Spleen (tissue), 11 donors: Measurements from ENCODE around the gene RBM20. TPM values are rescaled to one million over a fixed set of nuclear protein-coding genes. Genes with fewer than 3 reads are reported as not detected.

Experiments used
- DNase-seq: peaks from one replicate; pipeline ENCODE4 v3.0.0-alpha.2; 2020
- H3K27ac ChIP-seq, 8 donors: fragments of 200-600 bp; sonication (generic) in 7 of 8; 1 replicate in 4 of 8; 2 replicates in 4 of 8; pipeline versions ENCODE4 v1.5.0 to v1.8.0; 2016 to 2021; ENCODE audit warnings: inconsistent platforms in 4 of 8, mild to moderate bottlenecking in 4 of 8, moderate library complexity in 1 of 8
- H3K27me3 ChIP-seq, 7 donors: fragments of 200-600 bp; sonication (generic) in 6 of 7; replicated peaks in 1 of 7; 1 replicate in 4 of 7; 2 replicates in 3 of 7; pipeline versions ENCODE4 v1.5.0 to v1.8.0; 2016 to 2021; ENCODE audit warnings: inconsistent platforms in 3 of 7, mild to moderate bottlenecking in 1 of 7
- H3K36me3 ChIP-seq, 6 donors: fragments of 200-600 bp; sonication (generic) in 5 of 6; 1 replicate in 4 of 6; 2 replicates in 2 of 6; pipeline versions ENCODE4 v1.5.0 to v1.8.0; 2016 to 2021; ENCODE audit warnings: inconsistent platforms in 2 of 6
- H3K4me1 ChIP-seq, 6 donors: fragments of 200-600 bp; sonication (generic) in 5 of 6; 1 replicate in 3 of 6; 2 replicates in 3 of 6; pipeline versions ENCODE4 v1.5.0 to v1.8.0; 2016 to 2021; ENCODE audit warnings: inconsistent platforms in 3 of 6
- H3K4me3 ChIP-seq, 8 donors: fragments of 200-600 bp; sonication (generic) in 7 of 8; 1 replicate in 4 of 8; 2 replicates in 4 of 8; pipeline versions ENCODE4 v1.5.0 to v1.8.0; 2016 to 2021; ENCODE audit warnings: inconsistent platforms in 4 of 8, mild to moderate bottlenecking in 4 of 8, moderate library complexity in 2 of 8
- H3K9me3 ChIP-seq, 8 donors: fragments of 200-600 bp; sonication (generic) in 7 of 8; 1 replicate in 4 of 8; 2 replicates in 4 of 8; pipeline versions ENCODE4 v1.5.0 to v1.8.0; 2016 to 2021; ENCODE audit warnings: inconsistent platforms in 4 of 8
- CTCF ChIP-seq, 11 experiments: fragments of 200-600 bp in 7 of 11; fragments of 450-650 bp in 4 of 11; sonication (generic) in 4 of 11; IDR thresholded peaks in 8 of 11; conservative IDR thresholded peaks in 3 of 11; 1 replicate in 7 of 11; 2 replicates in 4 of 11; pipeline versions ENCODE4 v1.4.0 to v1.8.0; 2016 to 2021; ENCODE audit warnings: antibody characterized with exemption in 11 of 11, inconsistent platforms in 4 of 11, mild to moderate bottlenecking in 1 of 11
- POLR2A ChIP-seq, 3 donors: fragments of 450-650 bp; IDR thresholded peaks; one replicate each; pipeline ENCODE4 v1.5.1; 2017; ENCODE audit warnings: antibody characterized with exemption in 3 of 3, mild to moderate bottlenecking in 1 of 3
- POLR2AphosphoS5 ChIP-seq, 3 donors: sonication (generic); formaldehyde crosslinking; IDR thresholded peaks; one replicate each; pipeline ENCODE4 v1.5.1; 2017; ENCODE audit warnings: antibody characterized with exemption in 3 of 3
- WGBS, 5 donors: extraction: QIAGEN DNeasy Blood & Tissue Kit in 3 of 5; methylation state at CpG; one replicate each; pipeline versions ENCODE4 v1.1.5 to v1.1.7; 2013 to 2018; 5-methylcytosine and 5-hydroxymethylcytosine counted together
- intact Hi-C: fragments of 100-400 bp; cut with DNase I; formaldehyde crosslinking; loops from one replicate; pipeline ENCODE4 v1.15.0; 2023; ENCODE audit warnings: low total_unique reads
- polyA plus RNA-seq, 3 donors: library from polyadenylated mRNA; stranded (reverse); fragments of 200-250 nt; gene quantifications; one replicate each; pipeline ENCODE4 v1.2.1, GENCODE V29; 2013
- total RNA-seq, 7 donors: library from RNA; depleted of rRNA in 3 of 7; stranded (reverse); fragments of >200 nt in 3 of 7; fragmentation: NEBNext Ultra II Directional in 4 of 7; extraction: Animal tissue kit (Norgen Biotek cat#: 25700) in 4 of 7; gene quantifications; one replicate each; pipeline versions ENCODE4 v1.1.0 to v1.2.1, GENCODE V29; 2016 to 2021
- donor health status: healthy with polysubstance abuse.
- donor health status: DM: no; HTN: no; CAD: no; lungs with moderate emphysema.
- donor health status: DM: no; HTN: no; CAD: no.
- donor health status: Bipolar disorder and iron deficiency.
- donor health status: healthy.
- donor health status: DM: no; HTN: no; CAD: no.
- donor health status: DM: yes; HTN: yes; CAD: no.

RBM20 gene
- total and polyA plus RNA-seq, 10 donors: 0.04 to 0.72 (median 0.29) TPM; not detected in 1

GRCh38 chr10:110612087-110612486 is 32.0 kb upstream of the RBM20 start:
- Histone ChIP-seq H3K27me3 (no peaks in the 10 kb centered on the region), H3K4me1 (peaks cover 0 to 7% (median 0%) of the 10 kb centered on the region in 6 donors), H3K4me3 (no peak overlapping the region), H3K27ac (no peak overlapping the region), H3K9me3 (no peaks in the 10 kb centered on the region), H3K36me3 (peaks cover 0 to 10% (median 0%) of the 10 kb centered on the region in 6 donors)
- no peak for DNase-seq
- intact Hi-C loops: no loop called here
- WGBS, 5 donors: 46 to 63% (median 55%) methylated on average over 3 of the region's 3 CpGs
- TF ChIP-seq CTCF (IDR thresholded peaks at IDR 0.05 in 8 of 11, conservative IDR thresholded peaks at IDR 0.05 in 3 of 11): no peak
- no peak for TF ChIP-seq POLR2AphosphoS5 (IDR thresholded peaks at IDR 0.05)
- TF ChIP-seq POLR2A (IDR thresholded peaks at IDR 0.05): no peak

- H3K27me3 ChIP-seq: no peaks in the 10 kb centered on the region
- H3K4me1 ChIP-seq: peaks cover 0 to 7% (median 0%) of the 10 kb centered on the region in 6 donors
- DNase-seq: no peak
- TF ChIP-seq POLR2A (IDR thresholded peaks at IDR 0.05) (no peak), POLR2AphosphoS5 (IDR thresholded peaks at IDR 0.05) (no peak), CTCF (IDR thresholded peaks at IDR 0.05 in 8 of 11, conservative IDR thresholded peaks at IDR 0.05 in 3 of 11) (no peak)
- WGBS, 5 donors: 86 to 93% (median 90%) methylated on average over 4 of the region's 4 CpGs
- H3K4me3 ChIP-seq: no peak overlapping the region
- H3K27ac ChIP-seq: no peak overlapping the region
- peaks cover 0 to 5% (median 0%) of the 10 kb centered on the region in 6 donors for H3K36me3 ChIP-seq
- no peaks in the 10 kb centered on the region for H3K9me3 ChIP-seq
- intact Hi-C loops: no loop called here
Observed at GRCh38 chr10:110612629-110613028, 31.5 kb upstream of the RBM20 start.

- Histone ChIP-seq H3K4me1 (peaks cover 0 to 7% (median 0%) of the 10 kb centered on the region in 6 donors), H3K27ac (no peak overlapping the region), H3K4me3 (no peak overlapping the region), H3K9me3 (no peaks in the 10 kb centered on the region), H3K27me3 (no peaks in the 10 kb centered on the region), H3K36me3 (no peaks in the 10 kb centered on the region)
- no peak for TF ChIP-seq POLR2AphosphoS5 (IDR thresholded peaks at IDR 0.05)
- TF ChIP-seq POLR2A (IDR thresholded peaks at IDR 0.05): no peak
- no peak for TF ChIP-seq CTCF (IDR thresholded peaks at IDR 0.05 in 8 of 11, conservative IDR thresholded peaks at IDR 0.05 in 3 of 11)
- intact Hi-C loops: no loop called here
- DNase-seq: no peak
- WGBS, 5 donors: 53 to 58% (median 55%) methylated on average over 8 of the region's 8 CpGs
Observed at GRCh38 chr10:110613341-110613995, 30.7 kb upstream of the RBM20 start.

GRCh38 chr10:110613996-110614495 is 30.1 kb upstream of the RBM20 start:
- H3K4me1 ChIP-seq: peaks cover 0 to 7% (median 0%) of the 10 kb centered on the region in 6 donors
- H3K27me3 ChIP-seq: no peaks in the 10 kb centered on the region
- intact Hi-C loops: no loop called here
- no peak for DNase-seq
- no peak for TF ChIP-seq POLR2AphosphoS5 (IDR thresholded peaks at IDR 0.05)
- no peak for TF ChIP-seq POLR2A (IDR thresholded peaks at IDR 0.05)
- no peak for TF ChIP-seq CTCF (IDR thresholded peaks at IDR 0.05 in 8 of 11, conservative IDR thresholded peaks at IDR 0.05 in 3 of 11)
- no peaks in the 10 kb centered on the region for H3K9me3 ChIP-seq
- 72 to 86% (median 82%) methylated on average over 9 of the region's 9 CpGs for WGBS, 5 donors
- H3K36me3 ChIP-seq: no peaks in the 10 kb centered on the region
- H3K4me3 ChIP-seq: no peak overlapping the region
- no peak overlapping the region for H3K27ac ChIP-seq
